OCI-LY3 (cell line): ENCODE results near the gene EIF2S2.

Source experiments
- CTCF ChIP-seq: fragments of 200-600, 300-600 bp; sonication (generic); IDR thresholded peaks from 2 replicates; pipeline ENCODE4 v1.5.1; 2014; ENCODE audit warnings: antibody characterized with exemption, low read length, low read depth
- EZH2phosphoT487 ChIP-seq: fragments of 200-600 bp; shearing (Covaris generic); IDR thresholded peaks from 2 replicates; pipeline ENCODE4 v1.6.1; 2018; ENCODE audit warnings: antibody characterized with exemption, mixed run types, low read depth

GRCh38 chr20:34124469-34125249 is 12.6 kb upstream of the EIF2S2 start:
- TF ChIP-seq CTCF: no peak
- TF ChIP-seq EZH2phosphoT487: no peak
